HepG2 (cell line): ENCODE data around the gene IMPDH2. TPM values are rescaled to one million over a fixed set of nuclear protein-coding genes. Genes with fewer than 3 reads are reported as not detected.

Experiments
- AHDC1 ChIP-seq: sonication (generic); formaldehyde crosslinking; IDR thresholded peaks from 2 replicates; pipeline ENCODE4 v1.5.1; 2020; ENCODE audit warnings: mild to moderate bottlenecking, missing genetic modification reagents, borderline replicate concordance
- CAMTA2 ChIP-seq: sonication (generic); formaldehyde crosslinking; IDR thresholded peaks from 2 replicates; pipeline ENCODE4 v1.4.0; 2020; ENCODE audit warnings: mild to moderate bottlenecking, missing genetic modification reagents, borderline replicate concordance
- DR1 ChIP-seq: sonication (generic); formaldehyde crosslinking; IDR thresholded peaks from 2 replicates; pipeline ENCODE4 v1.8.0; 2021; ENCODE audit warnings: mild to moderate bottlenecking, missing genetic modification reagents, inconsistent platforms
- FOXJ3 ChIP-seq: sonication (generic); formaldehyde crosslinking; IDR thresholded peaks from 2 replicates; pipeline ENCODE4 v1.4.0; 2020; ENCODE audit warnings: missing genetic modification reagents, mild to moderate bottlenecking, borderline replicate concordance
- HMG20B ChIP-seq: conservative IDR thresholded peaks from 2 replicates; pipeline ENCODE4 v1.6.1; 2016; ENCODE audit warnings: missing genetic modification reagents, missing compliant biosample characterization
- IRF9 ChIP-seq: sonication (generic); formaldehyde crosslinking; IDR thresholded peaks from 2 replicates; pipeline ENCODE4 v1.8.0; 2022; ENCODE audit warnings: missing genetic modification reagents, mild to moderate bottlenecking, borderline replicate concordance
- ISL2 ChIP-seq: sonication (generic); formaldehyde crosslinking; IDR thresholded peaks from 2 replicates; pipeline ENCODE4 v1.5.0; 2020; ENCODE audit warnings: missing genetic modification reagents
- KAT8 ChIP-seq: IDR thresholded peaks from 2 replicates; pipeline ENCODE4 v1.6.1; 2016; ENCODE audit warnings: missing genetic modification reagents, missing compliant biosample characterization
- KLF9 ChIP-seq: IDR thresholded peaks from 2 replicates; pipeline ENCODE4 v1.6.1; 2016; ENCODE audit warnings: low read depth
- MTA1 ChIP-seq: sonication (generic); formaldehyde crosslinking; IDR thresholded peaks from 2 replicates; pipeline ENCODE4 v1.4.0; 2020; ENCODE audit warnings: missing genetic modification reagents, mild to moderate bottlenecking, borderline replicate concordance
- NCOA2 ChIP-seq: sonication (generic); formaldehyde crosslinking; IDR thresholded peaks from 2 replicates; pipeline ENCODE4 v1.8.0; 2022; ENCODE audit warnings: inconsistent platforms
- NFE2L1 ChIP-seq: sonication (generic); formaldehyde crosslinking; IDR thresholded peaks from 2 replicates; pipeline ENCODE4 v1.4.0; 2020; ENCODE audit warnings: missing genetic modification reagents, mild to moderate bottlenecking, borderline replicate concordance
- NFRKB ChIP-seq: fragments of 450-650 bp; IDR thresholded peaks from 2 replicates; pipeline ENCODE4 v1.6.1; 2017
- POGZ ChIP-seq: sonication (generic); formaldehyde crosslinking; IDR thresholded peaks from 2 replicates; pipeline ENCODE4 v1.4.0; 2020; ENCODE audit warnings: mild to moderate bottlenecking, missing genetic modification reagents
- REXO4 ChIP-seq: sonication (generic); formaldehyde crosslinking; IDR thresholded peaks from 2 replicates; pipeline ENCODE4 v1.8.0; 2022; ENCODE audit warnings: missing genetic modification reagents, mild to moderate bottlenecking, borderline replicate concordance
- RFX3 ChIP-seq: IDR thresholded peaks from 2 replicates; pipeline ENCODE4 v1.6.1; 2016; ENCODE audit warnings: missing biosample characterization, missing genetic modification reagents
- SP2 ChIP-seq: sonication (generic); formaldehyde crosslinking; IDR thresholded peaks from 2 replicates; pipeline ENCODE4 v1.5.1; 2020; ENCODE audit warnings: mild to moderate bottlenecking, missing genetic modification reagents
- SUZ12 ChIP-seq: fragments of 150-350 bp; IDR thresholded peaks from 2 replicates; pipeline ENCODE4 v1.6.1; 2014; ENCODE audit warnings: low read depth, low read length
- ZKSCAN1 ChIP-seq: fragments of 150-350 bp; IDR thresholded peaks from 2 replicates; pipeline ENCODE4 v1.6.1; 2014; ENCODE audit warnings: low read length
- ZNF12 ChIP-seq: sonication (generic); formaldehyde crosslinking; IDR thresholded peaks from 2 replicates; pipeline ENCODE4 v1.5.0; 2020; ENCODE audit warnings: missing genetic modification reagents
- ZNF224 ChIP-seq: sonication (generic); formaldehyde crosslinking; IDR thresholded peaks from 2 replicates; pipeline ENCODE4 v1.5.0; 2020; ENCODE audit warnings: mild to moderate bottlenecking, missing genetic modification reagents
- ZNF30 ChIP-seq: sonication (generic); formaldehyde crosslinking; IDR thresholded peaks from 2 replicates; pipeline ENCODE4 v1.5.0; 2020; ENCODE audit warnings: mild to moderate bottlenecking, missing genetic modification reagents
- ZNF350 ChIP-seq: sonication (generic); formaldehyde crosslinking; IDR thresholded peaks from 2 replicates; pipeline ENCODE4 v1.4.0; 2020; ENCODE audit warnings: mild to moderate bottlenecking, low read depth, missing genetic modification reagents, borderline replicate concordance
- ZNF414 ChIP-seq: sonication (generic); formaldehyde crosslinking; IDR thresholded peaks from 2 replicates; pipeline ENCODE4 v1.5.0; 2020; ENCODE audit warnings: missing genetic modification reagents
- ZNF644 ChIP-seq: IDR thresholded peaks from 2 replicates; pipeline ENCODE4 v1.6.1; 2016; ENCODE audit warnings: low read depth
- ZNF839 ChIP-seq: sonication (generic); formaldehyde crosslinking; IDR thresholded peaks from 2 replicates; pipeline ENCODE4 v1.4.0; 2020; ENCODE audit warnings: missing genetic modification reagents, mild to moderate bottlenecking, borderline replicate concordance
- polyA plus RNA-seq, 8 experiments: library from polyadenylated mRNA; depleted of rRNA in 3 of 8; stranded (reverse) in 7 of 8; unstranded in 1 of 8; fragments of >200 nt; fragmentation: Illumina TruSeq in 4 of 8; extraction: Trizol in 4 of 8; gene quantifications; 2 replicates each; pipeline versions ENCODE4 v1.2.1 to v1.2.3, GENCODE V29; 2011 to 2016; ENCODE audit warnings: low read depth in 4 of 8, missing spikeins in 1 of 8, mixed read lengths in 1 of 8; ENCODE audit not compliant: insufficient read depth in 1 of 8
- total RNA-seq, 5 experiments: library from RNA; depleted of rRNA; stranded (reverse); fragments of >200 nt; fragmentation: Illumina TruSeq; extraction: Trizol; gene quantifications; 2 replicates each; pipeline ENCODE4 v1.2.3, GENCODE V29; 2016; ENCODE audit warnings: low read depth in 1 of 5

Gene IMPDH2
- total and polyA plus RNA-seq, 2 of the 13 experiments (the other 11 are each of a cell fraction or from before 2014, with no cell fraction given) = 248 to 260 TPM

GRCh38 chr3:49021213-49021812 is 7.9 kb downstream of the IMPDH2 start (continued):
- TF ChIP-seq ZNF224 (CRISPR knock-in tag) (peak; percentile 41; the same call in 1 of the 2 replicates), NCOA2 (peak; percentile 61), ZNF30 (CRISPR knock-in tag) (0 out of 2 replicates have a peak, but pooled peaks have one; percentile 18), ZNF839 (no peak; the same call in 1 of the 2 replicates), RFX3 (no peak), ZNF414 (no peak; the same call in 1 of the 2 replicates), ZKSCAN1 (peak; percentile 54; the same call in 1 of the 2 replicates), REXO4 (no peak), NFE2L1 (no peak), CAMTA2 (CRISPR knock-in tag) (no peak), HMG20B (CRISPR knock-in tag) (no peak), KAT8 (peak; percentile 30; the same call in 1 of the 2 replicates), MTA1 (CRISPR knock-in tag) (peak; percentile 43; the same call in 1 of the 2 replicates), IRF9 (CRISPR knock-in tag) (peak; percentile 67), FOXJ3 (peak; percentile 23), SUZ12 (no peak), SP2 (peak; percentile 16), ZNF350 (CRISPR knock-in tag) (peak; percentile 48), ISL2 (CRISPR knock-in tag) (peak; percentile 60; the same call in 1 of the 2 replicates), DR1 (CRISPR knock-in tag) (peak; percentile 100), NFRKB (no peak), POGZ (no peak), ZNF644 (CRISPR knock-in tag) (no peak), KLF9 (CRISPR knock-in tag) (peak; percentile 93), ZNF12 (peak; percentile 34; the same call in 1 of the 2 replicates), AHDC1 (peak; percentile 57; the same call in 1 of the 2 replicates)
